B cell (primary cell): ENCODE results near the gene PERCC1. TPM values are rescaled to one million over a fixed set of nuclear protein-coding genes. Genes with fewer than 3 reads are reported as not detected.

Experiments used
- ATAC-seq: fragments of 200-7000 bp; cut with Tn5 transposase; one replicate; pipeline ENCODE4 v1.10.0; 2021; ENCODE audit warnings: low read depth, mild to moderate bottlenecking, moderate number of reproducible peaks, moderate library complexity
- CTCF ChIA-PET: fragments of 350-600 bp; sonication (Branson Sonifier 250); formaldehyde crosslinking; loops from one replicate; lab custom pipeline; 2021; ENCODE audit warnings: antibody characterized with exemption, inconsistent platforms; lab: Charles Lee
- POLR2A ChIA-PET: fragments of 350-600 bp; sonication (Branson Sonifier 250); formaldehyde crosslinking; loops from one replicate; lab custom pipeline; 2021; ENCODE audit warnings: antibody characterized with exemption; lab: Charles Lee
- DNase-seq: peaks from one replicate; pipeline ENCODE4 v3.0.0; 2013
- H2AFZ ChIP-seq: 2 replicates; pipeline ENCODE4 v1.6.1; 2012; ENCODE audit warnings: mild to moderate bottlenecking, low read depth, low read length; ENCODE audit not compliant: insufficient read depth, poor library complexity, severe bottlenecking
- H3K27ac ChIP-seq, 2 donors: 1 replicate in 1 of 2; 2 replicates in 1 of 2; pipeline ENCODE4 v1.5.1; 2012 to 2013; ENCODE audit warnings: low read length in 2 of 2, mild to moderate bottlenecking in 2 of 2, moderate library complexity in 1 of 2
- H3K27me3 ChIP-seq, 4 experiments: fragments of 200-600 bp in 1 of 4; sonication (generic) in 1 of 4; replicated peaks in 1 of 4; 1 replicate in 2 of 4; 2 replicates in 2 of 4; pipeline versions ENCODE4 v1.6.1 to v1.7.0; 2013 to 2016; ENCODE audit warnings: low read length in 3 of 4, mild to moderate bottlenecking in 2 of 4, mixed read lengths in 1 of 4, moderate library complexity in 1 of 4; ENCODE audit not compliant: insufficient read depth in 4 of 4, control insufficient read depth in 3 of 4; ENCODE audit errors: control extremely low read depth in 1 of 4
- H3K36me3 ChIP-seq, 2 experiments: replicated peaks in 1 of 2; 1 replicate in 1 of 2; 2 replicates in 1 of 2; pipeline versions ENCODE4 v1.6.1 to v1.7.1; 2013; ENCODE audit warnings: low read length in 1 of 2; ENCODE audit not compliant: insufficient read depth in 2 of 2, control insufficient read depth in 1 of 2; ENCODE audit errors: control extremely low read depth in 1 of 2, extremely low read depth in 1 of 2
- H3K4me1 ChIP-seq, 2 donors: fragments of 200-600 bp in 1 of 2; sonication (generic) in 1 of 2; 1 replicate in 1 of 2; 2 replicates in 1 of 2; pipeline versions ENCODE4 v1.5.1 to v1.6.1; 2013 to 2017; ENCODE audit warnings: low read length in 2 of 2; ENCODE audit not compliant: control insufficient read depth in 2 of 2, insufficient read depth in 2 of 2
- H3K4me2 ChIP-seq: replicated peaks from 2 replicates; pipeline ENCODE3; 2012; ENCODE audit warnings: mild to moderate bottlenecking, low read depth, low read length; ENCODE audit not compliant: poor library complexity, severe bottlenecking
- H3K4me3 ChIP-seq, 5 experiments: fragments of 200-600 bp in 1 of 5; sonication (generic) in 1 of 5; 1 replicate in 3 of 5; 2 replicates in 2 of 5; pipeline versions ENCODE4 v1.5.1 to v1.7.0; 2011 to 2016; ENCODE audit warnings: low read length in 4 of 5, mild to moderate bottlenecking in 4 of 5, low read depth in 2 of 5, control low read depth in 1 of 5, moderate library complexity in 1 of 5; ENCODE audit not compliant: insufficient read depth in 1 of 5; ENCODE audit errors: control extremely low read depth in 1 of 5, extremely low read depth in 1 of 5
- H3K79me2 ChIP-seq: fragments of 200-600 bp; sonication (generic); one replicate; pipeline ENCODE4 v1.6.0; 2016; ENCODE audit warnings: low read length; ENCODE audit not compliant: control insufficient read depth, insufficient read depth
- H3K9ac ChIP-seq: fragments of 200-600 bp; sonication (generic); 2 replicates; pipeline ENCODE4 v1.6.1; 2017; ENCODE audit warnings: mild to moderate bottlenecking, low read length, moderate library complexity
- H3K9me3 ChIP-seq, 3 donors: one replicate each; pipeline versions ENCODE4 v1.6.1 to v1.7.1; 2013; ENCODE audit warnings: low read length in 2 of 3; ENCODE audit not compliant: control insufficient read depth in 2 of 3, insufficient read depth in 1 of 3; ENCODE audit errors: control extremely low read depth in 1 of 3
- H4K20me1 ChIP-seq: 2 replicates; pipeline ENCODE4 v1.6.0; 2012; ENCODE audit warnings: mild to moderate bottlenecking, low read length; ENCODE audit not compliant: insufficient read depth, control insufficient read depth, poor library complexity, severe bottlenecking
- H3K27ac Mint-ChIP-seq: one replicate; pipeline ENCODE4 v1.8.0; 2021; ENCODE audit warnings: mixed read lengths
- H3K27me3 Mint-ChIP-seq: one replicate; pipeline ENCODE4 v1.8.0; 2021; ENCODE audit warnings: mixed read lengths
- H3K4me1 Mint-ChIP-seq: one replicate; pipeline ENCODE4 v1.8.0; 2021; ENCODE audit warnings: mixed read lengths
- H3K4me3 Mint-ChIP-seq: one replicate; pipeline ENCODE4 v1.8.0; 2021; ENCODE audit warnings: mixed read lengths
- H3K9me3 Mint-ChIP-seq: one replicate; pipeline ENCODE4 v1.8.0; 2022; ENCODE audit warnings: mixed read lengths; ENCODE audit not compliant: insufficient read depth
- EZH2 ChIP-seq: IDR thresholded peaks from 2 replicates; pipeline ENCODE4 v1.6.1; 2012; ENCODE audit warnings: borderline replicate concordance, low read depth, mild to moderate bottlenecking, moderate library complexity, low read length; ENCODE audit not compliant: insufficient read depth, poor library complexity, severe bottlenecking
- WGBS: methylation state at CpG from one replicate; pipeline ENCODE4 v1.1.5; 2013; ENCODE audit warnings: missing lambda C conversion rate; ENCODE audit not compliant: insufficient coverage; 5-methylcytosine and 5-hydroxymethylcytosine counted together
- intact Hi-C: fragments of 100-400 bp; cut with micrococcal nuclease; formaldehyde crosslinking; loops from one replicate; pipeline ENCODE4 v1.10.0; 2022
- polyA plus RNA-seq: library from polyadenylated mRNA; depleted of rRNA; stranded (reverse); fragments of >200 nt; gene quantifications from 2 replicates; pipeline ENCODE4 v1.2.3, GENCODE V29; 2012
- total RNA-seq, 2 donors: library from RNA; stranded (reverse); fragments of 120-200 nt in 1 of 2; gene quantifications; 1 replicate in 1 of 2; 2 replicates in 1 of 2; pipeline versions ENCODE4 v1.2.3 to v1.2.4, GENCODE V29; 2013 to 2022
- TF ChIP-seq, protein P1 (sequence below): fragments of 200-600 bp; IDR thresholded peaks from one replicate; pipeline ENCODE4 v1.8.0; 2022; ENCODE audit warnings: antibody characterized with exemption, mild to moderate bottlenecking

Gene PERCC1
- total and polyA plus RNA-seq, 2 donors (not counting 1 experiment from before 2014, with no cell fraction given): 0.46 to 0.64 TPM

DNA sequence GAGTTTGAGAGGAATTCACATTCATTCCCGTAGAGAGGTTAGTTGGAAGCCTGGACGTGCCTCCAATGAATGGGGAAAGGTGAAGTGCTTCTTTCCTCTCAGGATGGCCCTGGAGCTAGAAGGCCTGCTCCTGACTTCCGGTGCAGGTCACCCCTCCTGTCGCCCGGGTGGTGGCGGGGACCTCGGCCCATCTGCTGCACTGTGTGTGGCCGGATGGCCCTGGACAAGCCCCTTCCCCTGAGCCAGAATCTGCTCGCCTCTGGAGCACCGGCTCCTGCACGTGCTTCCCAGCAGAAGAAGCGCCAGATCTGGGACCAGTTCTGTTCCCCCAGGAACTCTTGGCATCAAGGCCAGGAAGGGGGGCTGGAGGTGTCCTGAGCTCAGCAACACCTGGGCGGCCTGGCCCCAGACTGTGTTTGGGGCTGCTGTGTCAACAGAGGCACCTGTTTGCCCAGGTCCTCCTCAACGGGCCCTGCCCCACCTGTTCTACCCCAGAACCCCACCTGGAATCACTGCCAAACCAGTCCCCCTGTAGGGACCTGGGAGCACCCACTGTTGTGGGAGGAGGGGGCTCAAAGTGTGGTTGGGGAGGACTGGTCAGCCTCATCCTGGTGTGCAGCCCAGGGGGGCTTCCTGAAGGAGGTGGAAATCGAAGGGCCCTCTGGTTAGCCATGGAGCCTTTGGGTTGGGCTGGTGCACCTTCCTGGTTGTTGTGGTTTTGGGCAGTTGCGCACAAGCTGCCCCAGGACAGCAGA is 5.1 kb upstream of the PERCC1 start:
- no peak overlapping the region for H3K27ac Mint-ChIP-seq
- POLR2A ChIA-PET: no interaction called here
- no peaks in the 10 kb centered on the region for H3K9me3 Mint-ChIP-seq

More for the DNA sequence above, 5.1 kb upstream of the PERCC1 start:
- no peak for TF ChIP-seq EZH2
- TF ChIP-seq, protein P1, sequence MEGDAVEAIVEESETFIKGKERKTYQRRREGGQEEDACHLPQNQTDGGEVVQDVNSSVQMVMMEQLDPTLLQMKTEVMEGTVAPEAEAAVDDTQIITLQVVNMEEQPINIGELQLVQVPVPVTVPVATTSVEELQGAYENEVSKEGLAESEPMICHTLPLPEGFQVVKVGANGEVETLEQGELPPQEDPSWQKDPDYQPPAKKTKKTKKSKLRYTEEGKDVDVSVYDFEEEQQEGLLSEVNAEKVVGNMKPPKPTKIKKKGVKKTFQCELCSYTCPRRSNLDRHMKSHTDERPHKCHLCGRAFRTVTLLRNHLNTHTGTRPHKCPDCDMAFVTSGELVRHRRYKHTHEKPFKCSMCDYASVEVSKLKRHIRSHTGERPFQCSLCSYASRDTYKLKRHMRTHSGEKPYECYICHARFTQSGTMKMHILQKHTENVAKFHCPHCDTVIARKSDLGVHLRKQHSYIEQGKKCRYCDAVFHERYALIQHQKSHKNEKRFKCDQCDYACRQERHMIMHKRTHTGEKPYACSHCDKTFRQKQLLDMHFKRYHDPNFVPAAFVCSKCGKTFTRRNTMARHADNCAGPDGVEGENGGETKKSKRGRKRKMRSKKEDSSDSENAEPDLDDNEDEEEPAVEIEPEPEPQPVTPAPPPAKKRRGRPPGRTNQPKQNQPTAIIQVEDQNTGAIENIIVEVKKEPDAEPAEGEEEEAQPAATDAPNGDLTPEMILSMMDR: no peak
- no peaks in the 10 kb centered on the region for H3K27me3 Mint-ChIP-seq
- no peak for ATAC-seq
- 95% methylated on average over 16 of the region's 16 CpGs for WGBS
- Histone ChIP-seq H3K4me2 (no peak overlapping the region), H3K27me3 (no peaks in the 10 kb centered on the region), H3K27ac (no peak overlapping the region), H3K4me1 (peaks cover 6 to 29% of the 10 kb centered on the region in 2 donors), H3K36me3 (no peaks in the 10 kb centered on the region), H3K4me3 (no peak overlapping the region), H3K79me2 (peaks cover 6% of the 10 kb centered on the region), H2AFZ (no peak overlapping the region), H3K9ac (no peak overlapping the region), H4K20me1 (no peaks in the 10 kb centered on the region), H3K9me3 (no peaks in the 10 kb centered on the region)
- no peak overlapping the region for H3K4me3 Mint-ChIP-seq
- intact Hi-C loops: no loop called here
- peaks cover 9% of the 10 kb centered on the region for H3K4me1 Mint-ChIP-seq
- CTCF ChIA-PET: no interaction called here
- no peak for DNase-seq
